Vagina (tissue), 2 donors: Measurements from ENCODE around the gene OR52R1.

Experiments
- POLR2A ChIP-seq, 2 donors: fragments of 450-650 bp; IDR thresholded peaks; one replicate each; pipeline ENCODE4 v1.6.1; 2017; ENCODE audit warnings: antibody characterized with exemption in 2 of 2, mild to moderate bottlenecking in 2 of 2, moderate library complexity in 2 of 2
- POLR2AphosphoS5 ChIP-seq, 2 donors: sonication (generic); formaldehyde crosslinking; IDR thresholded peaks; one replicate each; pipeline ENCODE4 v1.9.0; 2017; ENCODE audit warnings: antibody characterized with exemption in 2 of 2, mild to moderate bottlenecking in 2 of 2, low read depth in 1 of 2; ENCODE audit not compliant: insufficient read depth in 1 of 2
- TF ChIP-seq, protein P1 (sequence below), 3 experiments: fragments of 450-650 bp in 2 of 3; fragments of 200-600 bp in 1 of 3; sonication (generic) in 1 of 3; IDR thresholded peaks; one replicate each; pipeline ENCODE4 v1.5.1; 2017 to 2019; ENCODE audit warnings: antibody characterized with exemption in 3 of 3, mild to moderate bottlenecking in 2 of 3, moderate library complexity in 2 of 3

GRCh38 chr11:4825132-4825531 is 21.0 kb upstream of the OR52R1 start:
- TF ChIP-seq, protein P1, sequence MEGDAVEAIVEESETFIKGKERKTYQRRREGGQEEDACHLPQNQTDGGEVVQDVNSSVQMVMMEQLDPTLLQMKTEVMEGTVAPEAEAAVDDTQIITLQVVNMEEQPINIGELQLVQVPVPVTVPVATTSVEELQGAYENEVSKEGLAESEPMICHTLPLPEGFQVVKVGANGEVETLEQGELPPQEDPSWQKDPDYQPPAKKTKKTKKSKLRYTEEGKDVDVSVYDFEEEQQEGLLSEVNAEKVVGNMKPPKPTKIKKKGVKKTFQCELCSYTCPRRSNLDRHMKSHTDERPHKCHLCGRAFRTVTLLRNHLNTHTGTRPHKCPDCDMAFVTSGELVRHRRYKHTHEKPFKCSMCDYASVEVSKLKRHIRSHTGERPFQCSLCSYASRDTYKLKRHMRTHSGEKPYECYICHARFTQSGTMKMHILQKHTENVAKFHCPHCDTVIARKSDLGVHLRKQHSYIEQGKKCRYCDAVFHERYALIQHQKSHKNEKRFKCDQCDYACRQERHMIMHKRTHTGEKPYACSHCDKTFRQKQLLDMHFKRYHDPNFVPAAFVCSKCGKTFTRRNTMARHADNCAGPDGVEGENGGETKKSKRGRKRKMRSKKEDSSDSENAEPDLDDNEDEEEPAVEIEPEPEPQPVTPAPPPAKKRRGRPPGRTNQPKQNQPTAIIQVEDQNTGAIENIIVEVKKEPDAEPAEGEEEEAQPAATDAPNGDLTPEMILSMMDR (IDR thresholded peaks at IDR 0.05) = no peak
- TF ChIP-seq POLR2A (IDR thresholded peaks at IDR 0.05) = no peak
- TF ChIP-seq POLR2AphosphoS5 (IDR thresholded peaks at IDR 0.05; ENCODE audit: insufficient read depth in 1 of 2, low read depth in 1 of 2) = no peak
